HG03064 (cell line): ENCODE measurements around the gene USH1G.
"Not testable (repeated sequence)": the region's sequence is repeated elsewhere in the genome, so short reads cannot be mapped to it uniquely, and the experiment has no call there.

Source experiments
- ATAC-seq: cut with Tn5 transposase; IDR thresholded peaks from one replicate; pipeline ENCODE4 v1.9.1; 2021; ENCODE audit warnings: low read depth; ENCODE audit not compliant: unreplicated experiment

Gene USH1G

GRCh38 chr17:74922694-74923537 is at the start of gene USH1G:
TSS of gene USH1G (minus strand) at chr17:74923255. CDS start at chr17:74923073, 182 bp downstream.
- ATAC-seq: no peak

- no peak for ATAC-seq
These were observed 49.3 kb upstream of the USH1G start, which contains the start of gene HID1 for GRCh38 chr17:74972107-74972972. TSS of gene HID1 (minus strand) at chr17:74972759. CDS start at chr17:74972656, 103 bp downstream.

GRCh38 chr17:74971842-74972106 is 48.7 kb upstream of the USH1G start:
- no peak for ATAC-seq

- ATAC-seq: no peak
These were observed 48.2 kb upstream of the USH1G start for GRCh38 chr17:74971069-74971841.

GRCh38 chr17:74970395-74970794 is 47.3 kb upstream of the USH1G start:
- no peak for ATAC-seq

GRCh38 chr17:74969501-74969900 is 46.4 kb upstream of the USH1G start:
- ATAC-seq: not testable (repeated sequence)

GRCh38 chr17:74968361-74968780 is 45.3 kb upstream of the USH1G start:
- ATAC-seq: no peak

GRCh38 chr17:74964988-74965622 is 42.0 kb upstream of the USH1G start:
- ATAC-seq: no peak

GRCh38 chr17:74964246-74964761 is 41.2 kb upstream of the USH1G start:
- no peak for ATAC-seq

GRCh38 chr17:74963656-74964055 is 40.6 kb upstream of the USH1G start:
- ATAC-seq: no peak

- no peak for ATAC-seq
These were observed 39.8 kb upstream of the USH1G start for GRCh38 chr17:74962622-74963394.

GRCh38 chr17:74961657-74962350 is 38.7 kb upstream of the USH1G start:
- ATAC-seq: no peak

GRCh38 chr17:74960570-74961342 is 37.7 kb upstream of the USH1G start:
- no peak for ATAC-seq

- no peak for ATAC-seq
These were observed 36.9 kb upstream of the USH1G start for GRCh38 chr17:74959826-74960515.

- ATAC-seq: no peak
These were observed 35.1 kb upstream of the USH1G start for GRCh38 chr17:74957935-74958740.

GRCh38 chr17:74956093-74956492 is 33.0 kb upstream of the USH1G start:
- no peak for ATAC-seq
